ENCODE measurements around the gene VWA3A. TPM values are rescaled to one million over a fixed set of nuclear protein-coding genes. Genes with fewer than 3 reads are reported as not detected.

Gene VWA3A
- total and polyA plus RNA-seq, 2 experiments from 2014 or later = 0.45 TPM; not detected in 1

DNA sequence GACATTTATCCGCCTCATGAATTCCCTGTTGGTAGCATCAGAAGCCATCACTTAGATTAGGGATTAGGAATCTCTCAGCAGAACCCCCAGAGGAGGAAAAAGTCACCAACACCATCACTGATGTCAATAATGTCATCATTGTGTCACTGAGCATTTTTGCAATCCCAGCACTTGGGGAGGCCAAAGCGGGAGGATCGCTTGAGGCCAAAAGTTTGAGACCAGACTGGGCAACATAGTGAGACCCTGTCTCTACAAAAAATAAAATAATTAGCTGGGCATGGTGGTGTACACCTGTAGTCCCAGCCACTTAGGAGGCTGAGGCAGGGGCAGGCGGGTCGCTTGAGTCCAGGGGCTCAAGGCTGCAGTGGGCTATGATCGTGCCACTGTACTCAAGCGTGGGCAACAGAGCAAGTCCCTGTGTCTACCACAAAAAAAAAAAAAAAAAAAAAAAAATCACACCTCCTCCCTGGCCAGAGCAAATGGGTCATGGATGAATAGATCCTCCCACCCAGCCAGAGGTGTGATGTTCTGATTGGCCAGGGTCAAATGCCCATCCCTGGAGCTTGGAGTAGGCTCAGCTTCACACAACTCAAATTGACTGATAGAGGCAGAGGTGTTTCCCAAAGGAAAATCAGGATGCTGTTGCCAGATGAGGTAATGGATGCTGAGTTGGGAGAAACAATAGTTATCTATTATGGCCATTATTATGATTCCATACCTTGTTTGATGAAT is 31.6 kb downstream of the VWA3A start:
- Histone ChIP-seq H3K36me3 (ENCODE audit: insufficient read depth) (no peaks in the 10 kb centered on the region), H3K9me2 (ENCODE audit: insufficient read depth) (no peaks in the 10 kb centered on the region), H3K27ac (ENCODE audit: low read depth) (no peak overlapping the region), H3K27me3 (ENCODE audit: insufficient read depth) (no peaks in the 10 kb centered on the region), H3K4me1 (ENCODE audit: insufficient read depth) (no peaks in the 10 kb centered on the region), H3F3A (replicated peaks; ENCODE audit: low read depth) (no peaks in the 10 kb centered on the region), H2AFZ (no peak overlapping the region), H3K4me2 (no peak overlapping the region), H4K20me1 (replicated peaks; ENCODE audit: insufficient read depth) (no peaks in the 10 kb centered on the region), H3K4me3 (no peak overlapping the region), H3K79me2 (replicated peaks; ENCODE audit: insufficient read depth) (no peaks in the 10 kb centered on the region)
- Mint-ChIP-seq H3K27me3 (ENCODE audit: insufficient read depth, low read depth, poor library complexity) (peaks cover 9% of the 10 kb centered on the region), H3K9me3 (no peaks in the 10 kb centered on the region; the same call in 2 of the 3 replicates), H3K4me1 (no peaks in the 10 kb centered on the region), H3K36me3 (ENCODE audit: low read depth) (no peaks in the 10 kb centered on the region), H3K4me3 (no peak overlapping the region), H3K27ac (no peak overlapping the region)
- ATAC-seq (peak; percentile 65), DNase-seq (ENCODE audit: low spot score) (peak; percentile 30)
- no peak for TF ChIP-seq JUNB (IDR thresholded peaks at IDR 0.05; ENCODE audit: unreplicated experiment)
- no peak for TF ChIP-seq EZH2phosphoT487 (IDR thresholded peaks at IDR 0.05; ENCODE audit: unreplicated experiment)
- no peak for TF ChIP-seq NANOG (IDR thresholded peaks at IDR 0.05; ENCODE audit: borderline replicate concordance)
- TF ChIP-seq, protein P1, sequence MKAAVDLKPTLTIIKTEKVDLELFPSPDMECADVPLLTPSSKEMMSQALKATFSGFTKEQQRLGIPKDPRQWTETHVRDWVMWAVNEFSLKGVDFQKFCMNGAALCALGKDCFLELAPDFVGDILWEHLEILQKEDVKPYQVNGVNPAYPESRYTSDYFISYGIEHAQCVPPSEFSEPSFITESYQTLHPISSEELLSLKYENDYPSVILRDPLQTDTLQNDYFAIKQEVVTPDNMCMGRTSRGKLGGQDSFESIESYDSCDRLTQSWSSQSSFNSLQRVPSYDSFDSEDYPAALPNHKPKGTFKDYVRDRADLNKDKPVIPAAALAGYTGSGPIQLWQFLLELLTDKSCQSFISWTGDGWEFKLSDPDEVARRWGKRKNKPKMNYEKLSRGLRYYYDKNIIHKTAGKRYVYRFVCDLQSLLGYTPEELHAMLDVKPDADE (IDR thresholded peaks at IDR 0.05) = no peak
- TF ChIP-seq, protein P2, sequence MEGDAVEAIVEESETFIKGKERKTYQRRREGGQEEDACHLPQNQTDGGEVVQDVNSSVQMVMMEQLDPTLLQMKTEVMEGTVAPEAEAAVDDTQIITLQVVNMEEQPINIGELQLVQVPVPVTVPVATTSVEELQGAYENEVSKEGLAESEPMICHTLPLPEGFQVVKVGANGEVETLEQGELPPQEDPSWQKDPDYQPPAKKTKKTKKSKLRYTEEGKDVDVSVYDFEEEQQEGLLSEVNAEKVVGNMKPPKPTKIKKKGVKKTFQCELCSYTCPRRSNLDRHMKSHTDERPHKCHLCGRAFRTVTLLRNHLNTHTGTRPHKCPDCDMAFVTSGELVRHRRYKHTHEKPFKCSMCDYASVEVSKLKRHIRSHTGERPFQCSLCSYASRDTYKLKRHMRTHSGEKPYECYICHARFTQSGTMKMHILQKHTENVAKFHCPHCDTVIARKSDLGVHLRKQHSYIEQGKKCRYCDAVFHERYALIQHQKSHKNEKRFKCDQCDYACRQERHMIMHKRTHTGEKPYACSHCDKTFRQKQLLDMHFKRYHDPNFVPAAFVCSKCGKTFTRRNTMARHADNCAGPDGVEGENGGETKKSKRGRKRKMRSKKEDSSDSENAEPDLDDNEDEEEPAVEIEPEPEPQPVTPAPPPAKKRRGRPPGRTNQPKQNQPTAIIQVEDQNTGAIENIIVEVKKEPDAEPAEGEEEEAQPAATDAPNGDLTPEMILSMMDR (conservative IDR thresholded peaks at IDR 0.05; ENCODE audit: low read depth in 2 of 2) = no peak
- no peak for TF ChIP-seq CREB1 (CRISPR knock-in tag; IDR thresholded peaks at IDR 0.05; ENCODE audit: low read depth)
- TF ChIP-seq EZH2 (IDR thresholded peaks at IDR 0.05; ENCODE audit: low read depth, unreplicated experiment) = no peak
- TF ChIP-seq, protein P3, sequence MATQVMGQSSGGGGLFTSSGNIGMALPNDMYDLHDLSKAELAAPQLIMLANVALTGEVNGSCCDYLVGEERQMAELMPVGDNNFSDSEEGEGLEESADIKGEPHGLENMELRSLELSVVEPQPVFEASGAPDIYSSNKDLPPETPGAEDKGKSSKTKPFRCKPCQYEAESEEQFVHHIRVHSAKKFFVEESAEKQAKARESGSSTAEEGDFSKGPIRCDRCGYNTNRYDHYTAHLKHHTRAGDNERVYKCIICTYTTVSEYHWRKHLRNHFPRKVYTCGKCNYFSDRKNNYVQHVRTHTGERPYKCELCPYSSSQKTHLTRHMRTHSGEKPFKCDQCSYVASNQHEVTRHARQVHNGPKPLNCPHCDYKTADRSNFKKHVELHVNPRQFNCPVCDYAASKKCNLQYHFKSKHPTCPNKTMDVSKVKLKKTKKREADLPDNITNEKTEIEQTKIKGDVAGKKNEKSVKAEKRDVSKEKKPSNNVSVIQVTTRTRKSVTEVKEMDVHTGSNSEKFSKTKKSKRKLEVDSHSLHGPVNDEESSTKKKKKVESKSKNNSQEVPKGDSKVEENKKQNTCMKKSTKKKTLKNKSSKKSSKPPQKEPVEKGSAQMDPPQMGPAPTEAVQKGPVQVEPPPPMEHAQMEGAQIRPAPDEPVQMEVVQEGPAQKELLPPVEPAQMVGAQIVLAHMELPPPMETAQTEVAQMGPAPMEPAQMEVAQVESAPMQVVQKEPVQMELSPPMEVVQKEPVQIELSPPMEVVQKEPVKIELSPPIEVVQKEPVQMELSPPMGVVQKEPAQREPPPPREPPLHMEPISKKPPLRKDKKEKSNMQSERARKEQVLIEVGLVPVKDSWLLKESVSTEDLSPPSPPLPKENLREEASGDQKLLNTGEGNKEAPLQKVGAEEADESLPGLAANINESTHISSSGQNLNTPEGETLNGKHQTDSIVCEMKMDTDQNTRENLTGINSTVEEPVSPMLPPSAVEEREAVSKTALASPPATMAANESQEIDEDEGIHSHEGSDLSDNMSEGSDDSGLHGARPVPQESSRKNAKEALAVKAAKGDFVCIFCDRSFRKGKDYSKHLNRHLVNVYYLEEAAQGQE (IDR thresholded peaks at IDR 0.05; ENCODE audit: unreplicated experiment) = no peak
- TF ChIP-seq ZNF114 (CRISPR knock-in tag; IDR thresholded peaks at IDR 0.05) = no peak
